Panc1 (cell line): ENCODE data around the gene EFCAB8. TPM values are rescaled to one million over a fixed set of nuclear protein-coding genes. Genes with fewer than 3 reads are reported as not detected.

Experiments
- ATAC-seq: fragments of 200-7000 bp; cut with Tn5 transposase; 2 replicates; pipeline ENCODE4 v1.9.1; 2020; ENCODE audit warnings: mild to moderate bottlenecking, moderate library complexity
- BruUV-seq: library from RNA; stranded (reverse); fragments of 400-500 nt; replicated peaks from 2 replicates; lab custom pipeline; 2021; lab: Mats Ljungman, UMichigan
- CTCF ChIA-PET: fragments of 300-600 bp; sonication (Branson Sonifier 250); formaldehyde crosslinking; loops from one replicate; lab custom pipeline; 2022; ENCODE audit warnings: antibody characterized with exemption; lab: Charles Lee
- POLR2A ChIA-PET: fragments of 300-600 bp; sonication (Branson Sonifier 250); formaldehyde crosslinking; loops from one replicate; lab custom pipeline; 2022; ENCODE audit warnings: antibody characterized with exemption; lab: Charles Lee
- DNase-seq: peaks from one replicate; pipeline ENCODE4 v3.0.0-alpha.2; 2010; ENCODE audit warnings: low read depth, low spot score
- H3K27ac ChIP-seq: 2 replicates; pipeline ENCODE4 v1.5.1; 2011; ENCODE audit warnings: mild to moderate bottlenecking, low read length, inconsistent platforms
- H3K27me3 ChIP-seq: fragments of 200-500 bp; sonication (Bioruptor generic); 2 replicates; pipeline ENCODE4 v1.6.0; 2014; ENCODE audit warnings: low read length, inconsistent platforms; ENCODE audit not compliant: control insufficient read depth, insufficient read depth
- H3K36me3 ChIP-seq: fragments of 200-500 bp; sonication (Bioruptor generic); 2 replicates; pipeline ENCODE4 v1.5.1; 2014; ENCODE audit warnings: inconsistent platforms, mild to moderate bottlenecking, low read length, moderate library complexity; ENCODE audit not compliant: control insufficient read depth, insufficient read depth
- H3K4me1 ChIP-seq: 2 replicates; pipeline ENCODE4 v1.5.1; 2011; ENCODE audit warnings: inconsistent platforms, mild to moderate bottlenecking, low read length, moderate library complexity; ENCODE audit not compliant: control insufficient read depth, insufficient read depth
- H3K4me3 ChIP-seq, 2 experiments: 2 replicates each; pipeline ENCODE4 v1.5.1; 2011 to 2012; ENCODE audit warnings: low read depth in 2 of 2, low read length in 2 of 2, mild to moderate bottlenecking in 2 of 2, inconsistent platforms in 1 of 2, moderate library complexity in 1 of 2
- H3K9me3 ChIP-seq: fragments of 200-500 bp; sonication (Bioruptor generic); 2 replicates; pipeline ENCODE4 v1.5.1; 2014; ENCODE audit warnings: low read depth, mild to moderate bottlenecking, inconsistent platforms, low read length, moderate library complexity; ENCODE audit not compliant: control insufficient read depth, insufficient read depth
- CTCF ChIP-seq: fragments of 450-650 bp; IDR thresholded peaks from 2 replicates; pipeline ENCODE4 v1.5.1; 2017; ENCODE audit warnings: mild to moderate bottlenecking
- POLR2AphosphoS5 ChIP-seq: IDR thresholded peaks from 2 replicates; pipeline ENCODE4 v1.6.1; 2012; ENCODE audit warnings: mild to moderate bottlenecking, low read depth, low read length, moderate library complexity
- REST ChIP-seq, 2 experiments: IDR thresholded peaks; 2 replicates each; pipeline ENCODE4 v1.6.1; 2011 to 2012; ENCODE audit warnings: low read depth in 2 of 2, control low read depth in 1 of 2, low read length in 1 of 2, mild to moderate bottlenecking in 1 of 2, moderate library complexity in 1 of 2; ENCODE audit not compliant: insufficient read depth in 1 of 2
- SIN3A ChIP-seq: IDR thresholded peaks from 2 replicates; pipeline ENCODE4 v1.6.1; 2012; ENCODE audit warnings: low read depth, mild to moderate bottlenecking, low read length, moderate library complexity, borderline replicate concordance; ENCODE audit not compliant: insufficient read depth
- TCF7L2 ChIP-seq: IDR thresholded peaks from 2 replicates; pipeline ENCODE4 v1.6.1; 2011; ENCODE audit warnings: mild to moderate bottlenecking, low read depth, low read length, inconsistent platforms
- in situ Hi-C: cut with HindIII; loops from 2 replicates; pipeline ENCODE4 v1.10.0; 2016; ENCODE audit warnings: low sequenced_read_pairs, low pct_unique_long_range_greater_than_20kb
- intact Hi-C: fragments of 100-400 bp; cut with micrococcal nuclease; formaldehyde crosslinking; loops from one replicate; pipeline ENCODE4 v1.10.0; 2022; ENCODE audit not compliant: unreplicated experiment
- total RNA-seq: library from RNA; stranded (reverse); gene quantifications from one replicate; pipeline ENCODE4 v1.2.1, GENCODE V29; 2021; ENCODE audit not compliant: unreplicated experiment

The EFCAB8 gene
- total RNA-seq, 1 experiment from 2014 or later: 1.1 TPM

GRCh38 chr20:32958574-32958973, 99.9 kb downstream of the EFCAB8 start:
- peaks cover 22% of the 10 kb centered on the region; the same call in 1 of the 2 replicates for H3K9me3 ChIP-seq
- no peak for DNase-seq
- in situ Hi-C loops: no loop called here
- ChIA-PET POLR2A (no interaction called here), CTCF (no interaction called here)
- H3K36me3 ChIP-seq: no peaks in the 10 kb centered on the region
- TF ChIP-seq REST (IDR thresholded peaks at IDR 0.05; ENCODE audit: insufficient read depth in 1 of 2, low read depth in 2 of 2, low read length in 1 of 2): no peak
- no peak for TF ChIP-seq POLR2AphosphoS5
- no peak for TF ChIP-seq CTCF
- no peak for TF ChIP-seq SIN3A
- TF ChIP-seq TCF7L2: no peak
- no peak overlapping the region for H3K27ac ChIP-seq
- no peak overlapping the region for H3K4me3 ChIP-seq
- no peaks in the 10 kb centered on the region for H3K4me1 ChIP-seq
- intact Hi-C loops: no loop called here
- BruUV-seq: no TSS peak
- no peak for ATAC-seq
- H3K27me3 ChIP-seq: no peaks in the 10 kb centered on the region

- ChIA-PET POLR2A (interaction anchor here (0.6 kb wide), 1 partner anchor 465 kb away, joined by 5 read pairs; no protein-coding TSS in a partner anchor), CTCF (interaction anchor here (0.5 kb wide), 1 partner anchor 195 kb away, joined by 5 read pairs; no protein-coding TSS in a partner anchor)
- no TSS peak for BruUV-seq
- intact Hi-C loops (no loop called here), in situ Hi-C loops (no loop called here)
- no peaks in the 10 kb centered on the region for H3K36me3 ChIP-seq
- DNase-seq (no peak), ATAC-seq (no peak)
- H3K27me3 ChIP-seq: no peaks in the 10 kb centered on the region; the same call in 1 of the 2 replicates
- H3K4me3 ChIP-seq: no peak overlapping the region
- TF ChIP-seq CTCF: no peak
- no peak overlapping the region for H3K27ac ChIP-seq
- H3K9me3 ChIP-seq: peaks cover 18% of the 10 kb centered on the region; the same call in 1 of the 2 replicates
- no peaks in the 10 kb centered on the region for H3K4me1 ChIP-seq
Observed at GRCh38 chr20:32959351-32960221, 100.9 kb downstream of the EFCAB8 start.
